Panc1 (cell line): ENCODE data around the gene RPRD2.

Experiments
- CTCF ChIP-seq: fragments of 450-650 bp; IDR thresholded peaks from 2 replicates; pipeline ENCODE4 v1.5.1; 2017; ENCODE audit warnings: mild to moderate bottlenecking
- POLR2AphosphoS5 ChIP-seq: IDR thresholded peaks from 2 replicates; pipeline ENCODE4 v1.6.1; 2012; ENCODE audit warnings: mild to moderate bottlenecking, low read depth, low read length, moderate library complexity
- REST ChIP-seq, 2 experiments: IDR thresholded peaks; 2 replicates each; pipeline ENCODE4 v1.6.1; 2011 to 2012; ENCODE audit warnings: low read depth in 2 of 2, control low read depth in 1 of 2, low read length in 1 of 2, mild to moderate bottlenecking in 1 of 2, moderate library complexity in 1 of 2; ENCODE audit not compliant: insufficient read depth in 1 of 2
- SIN3A ChIP-seq: IDR thresholded peaks from 2 replicates; pipeline ENCODE4 v1.6.1; 2012; ENCODE audit warnings: low read depth, mild to moderate bottlenecking, low read length, moderate library complexity, borderline replicate concordance; ENCODE audit not compliant: insufficient read depth

DNA sequence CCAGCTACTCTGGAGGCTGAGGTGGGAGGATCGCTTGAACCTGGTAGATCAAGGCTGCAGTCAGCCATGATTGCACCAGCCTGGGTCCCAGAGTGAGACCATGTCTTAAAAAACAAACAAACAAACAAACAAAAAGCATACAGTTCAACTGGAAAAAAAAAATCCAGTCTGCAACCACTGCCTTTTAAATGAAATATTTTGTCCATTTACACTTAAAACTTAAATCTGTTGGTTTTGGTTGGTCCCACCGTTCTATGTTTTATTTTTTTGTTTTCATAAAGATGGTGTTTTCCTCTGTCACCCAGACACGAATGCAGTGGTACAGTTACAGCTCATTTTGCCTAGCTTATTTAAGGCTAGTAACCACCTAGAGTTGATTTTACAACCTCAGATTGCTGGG, 161.4 kb downstream of the RPRD2 start:
- TF ChIP-seq CTCF (no peak), REST (IDR thresholded peaks at IDR 0.05; ENCODE audit: insufficient read depth in 1 of 2, low read depth in 2 of 2, low read length in 1 of 2) (no peak), SIN3A (no peak), POLR2AphosphoS5 (no peak)
